Kidney (tissue), 14 donors: Measurements from ENCODE around the gene ZNF33B. TPM values are rescaled to one million over a fixed set of nuclear protein-coding genes. Genes with fewer than 3 reads are reported as not detected.

Experiments used
- DNase-seq, 5 donors: peaks; one replicate each; pipeline ENCODE4 v3.0.0-alpha.2; 2013 to 2020
- FAIRE-seq: peaks from 2 replicates; lab custom pipeline; 2012; peaks lifted over from hg19 to GRCh38; lab: Jason Lieb, UNC
- H3K27ac ChIP-seq, 2 donors: one replicate each; pipeline ENCODE4 v1.7.0; 2013; ENCODE audit warnings: low read depth in 2 of 2, low read length in 2 of 2, inconsistent platforms in 1 of 2
- H3K27me3 ChIP-seq: one replicate; pipeline ENCODE4 v1.7.1; 2013; ENCODE audit warnings: low read length, inconsistent platforms; ENCODE audit not compliant: control insufficient read depth, insufficient read depth
- H3K36me3 ChIP-seq, 3 donors: one replicate each; pipeline versions ENCODE4 v1.7.0 to v1.7.1; 2013; ENCODE audit warnings: low read length in 3 of 3, control low read depth in 1 of 3, inconsistent platforms in 1 of 3; ENCODE audit not compliant: insufficient read depth in 3 of 3, control insufficient read depth in 2 of 3
- H3K4me1 ChIP-seq, 3 donors: one replicate each; pipeline versions ENCODE4 v1.7.0 to v1.7.1; 2013; ENCODE audit warnings: low read length in 3 of 3, inconsistent platforms in 1 of 3, low read depth in 1 of 3; ENCODE audit not compliant: control insufficient read depth in 2 of 3, insufficient read depth in 2 of 3
- H3K4me3 ChIP-seq, 3 donors: one replicate each; pipeline versions ENCODE4 v1.7.0 to v1.8.1; 2013; ENCODE audit warnings: low read length in 3 of 3, control low read depth in 1 of 3, inconsistent platforms in 1 of 3
- H3K9ac ChIP-seq, 3 donors: one replicate each; pipeline versions ENCODE4 v1.7.0 to v1.7.1; 2013; ENCODE audit warnings: low read length in 3 of 3, control low read depth in 1 of 3, inconsistent platforms in 1 of 3
- H3K9me3 ChIP-seq, 3 donors: one replicate each; pipeline versions ENCODE4 v1.7.0 to v1.7.1; 2013; ENCODE audit warnings: low read length in 3 of 3, control low read depth in 1 of 3, inconsistent platforms in 1 of 3; ENCODE audit not compliant: control insufficient read depth in 2 of 3, insufficient read depth in 1 of 3
- intact Hi-C: fragments of 100-400 bp; cut with DNase I; formaldehyde crosslinking; loops from one replicate; pipeline ENCODE4 v1.11.1; 2022
- polyA plus RNA-seq: library from polyadenylated mRNA; stranded (reverse); fragments of 350-450 nt; fragmentation: Illumina TruSeq; extraction: RNeasy Lipid Tissue Mini Kit (QIAGEN cat#74804); gene quantifications from one replicate; pipeline ENCODE4 v1.2.3, GENCODE V29; 2014; ENCODE audit warnings: low read depth, low replicate concordance; ENCODE audit not compliant: insufficient read depth
- total RNA-seq: library from RNA; stranded (reverse); fragmentation: NEBNext Ultra II Directional; extraction: Animal tissue kit (Norgen Biotek cat#: 25700); gene quantifications from one replicate; pipeline ENCODE4 v1.2.1, GENCODE V29; 2021
- TF ChIP-seq, protein P1 (sequence below): IDR thresholded peaks from 3 replicates; pipeline ENCODE4 v1.5.1; 2012; ENCODE audit warnings: mild to moderate bottlenecking, moderate library complexity, borderline replicate concordance; ENCODE audit not compliant: insufficient read depth; ENCODE audit errors: extremely low read depth
- donor health status: control.
- donor health status: control.
- donor health status: control.
- donor health status: control.
- donor health status: control.
- donor health status: DM: yes; HTN: yes; CAD: no.
- donor health status: Normal renal cell carcinoma (clear cell type).

ZNF33B gene
- total and polyA plus RNA-seq, 2 donors from 2014 or later, result 15.5 to 47.0 TPM

DNA sequence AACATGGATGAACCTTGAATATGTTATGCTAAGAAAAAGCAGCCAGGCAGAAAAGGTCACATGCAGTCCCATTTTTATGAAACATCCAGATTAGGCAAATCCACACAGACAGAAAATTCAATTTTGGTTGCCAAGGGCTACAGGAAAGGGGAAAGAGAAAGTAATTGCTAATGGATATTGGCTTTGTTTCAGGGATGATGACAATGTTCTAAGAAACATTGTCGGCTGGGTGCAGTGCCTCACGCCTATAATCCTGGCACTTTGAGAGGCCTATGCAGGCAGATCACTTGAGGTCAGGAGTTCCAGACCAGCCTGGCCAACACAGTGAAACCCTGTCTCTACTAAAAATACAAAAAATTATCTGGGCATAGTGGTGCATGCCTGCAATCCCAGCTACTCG, 23.0 kb downstream of the ZNF33B start:
- FAIRE-seq (no peak), DNase-seq (no peak)
- H3K27ac ChIP-seq, result no peak overlapping the region
- intact Hi-C loops, result no loop called here
- peaks cover 4 to 11% (median 6%) of the 10 kb centered on the region in 3 donors for H3K36me3 ChIP-seq
- no peak overlapping the region for H3K9ac ChIP-seq
- no peaks in the 10 kb centered on the region for H3K9me3 ChIP-seq
- H3K27me3 ChIP-seq, result no peaks in the 10 kb centered on the region
- no peaks in the 10 kb centered on the region for H3K4me1 ChIP-seq
- TF ChIP-seq, protein P1, sequence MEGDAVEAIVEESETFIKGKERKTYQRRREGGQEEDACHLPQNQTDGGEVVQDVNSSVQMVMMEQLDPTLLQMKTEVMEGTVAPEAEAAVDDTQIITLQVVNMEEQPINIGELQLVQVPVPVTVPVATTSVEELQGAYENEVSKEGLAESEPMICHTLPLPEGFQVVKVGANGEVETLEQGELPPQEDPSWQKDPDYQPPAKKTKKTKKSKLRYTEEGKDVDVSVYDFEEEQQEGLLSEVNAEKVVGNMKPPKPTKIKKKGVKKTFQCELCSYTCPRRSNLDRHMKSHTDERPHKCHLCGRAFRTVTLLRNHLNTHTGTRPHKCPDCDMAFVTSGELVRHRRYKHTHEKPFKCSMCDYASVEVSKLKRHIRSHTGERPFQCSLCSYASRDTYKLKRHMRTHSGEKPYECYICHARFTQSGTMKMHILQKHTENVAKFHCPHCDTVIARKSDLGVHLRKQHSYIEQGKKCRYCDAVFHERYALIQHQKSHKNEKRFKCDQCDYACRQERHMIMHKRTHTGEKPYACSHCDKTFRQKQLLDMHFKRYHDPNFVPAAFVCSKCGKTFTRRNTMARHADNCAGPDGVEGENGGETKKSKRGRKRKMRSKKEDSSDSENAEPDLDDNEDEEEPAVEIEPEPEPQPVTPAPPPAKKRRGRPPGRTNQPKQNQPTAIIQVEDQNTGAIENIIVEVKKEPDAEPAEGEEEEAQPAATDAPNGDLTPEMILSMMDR, result no peak
- H3K4me3 ChIP-seq, result no peak overlapping the region

DNA sequence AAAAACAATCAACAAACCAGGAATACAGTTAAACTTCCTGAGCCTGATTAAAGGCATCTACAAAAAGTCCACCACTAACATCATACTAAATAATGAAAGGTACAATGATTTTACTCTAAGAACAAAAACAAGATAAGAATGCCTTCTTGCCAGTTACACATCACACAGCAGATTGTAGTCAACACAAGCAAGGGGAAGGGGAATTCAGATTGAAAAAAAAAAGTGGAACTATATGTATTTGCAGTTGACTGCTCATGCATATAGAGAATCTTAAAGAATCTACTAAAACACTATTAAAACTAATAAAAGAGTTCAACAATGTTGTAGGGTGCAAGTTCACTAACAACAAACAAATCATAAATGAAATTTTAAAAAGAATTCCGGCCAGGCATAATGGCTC, 28.5 kb downstream of the ZNF33B start:
- intact Hi-C loops, result no loop called here
- Histone ChIP-seq H3K27ac (no peak overlapping the region), H3K27me3 (no peaks in the 10 kb centered on the region), H3K36me3 (peaks cover 0 to 8% (median 6%) of the 10 kb centered on the region in 3 donors), H3K4me3 (no peak overlapping the region), H3K9me3 (no peaks in the 10 kb centered on the region), H3K9ac (no peak overlapping the region), H3K4me1 (no peaks in the 10 kb centered on the region)
- DNase-seq (no peak), FAIRE-seq (no peak)
- TF ChIP-seq, protein P1, result no peak

DNA sequence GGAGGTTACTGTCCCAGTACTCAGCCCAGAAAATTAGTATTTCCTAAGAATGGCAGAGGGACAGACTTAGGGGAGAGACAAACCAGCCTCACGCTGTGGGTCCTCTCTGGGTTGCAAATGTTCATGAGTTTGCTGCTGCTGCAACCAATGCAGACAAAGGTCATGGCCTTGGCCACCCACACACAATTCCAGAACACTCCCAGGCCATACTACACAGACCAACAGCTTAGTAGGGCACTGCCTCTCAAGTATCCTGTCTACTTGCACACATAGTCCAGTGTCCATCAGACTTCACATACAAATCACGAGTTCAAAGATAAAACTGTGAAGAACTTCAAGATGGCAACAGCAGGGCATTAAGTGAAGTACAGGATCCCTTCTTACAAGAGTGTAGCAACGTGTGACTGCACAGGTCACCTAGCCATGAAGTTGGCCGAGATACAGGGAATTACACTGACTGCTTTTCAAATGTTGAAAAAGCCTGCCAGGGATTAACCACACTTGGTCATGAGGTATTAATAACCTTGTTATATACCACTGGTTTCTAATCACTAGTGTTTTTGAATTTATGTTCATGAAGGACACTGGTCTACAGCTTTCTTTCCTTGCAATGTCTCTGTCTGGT, 40.0 kb downstream of the ZNF33B start:
- TF ChIP-seq, protein P1, result no peak
- no peak for DNase-seq
- Histone ChIP-seq H3K27me3 (no peaks in the 10 kb centered on the region), H3K36me3 (peaks cover 7 to 24% (median 21%) of the 10 kb centered on the region in 3 donors), H3K27ac (no peak overlapping the region), H3K9me3 (peaks cover 0 to 27% (median 10%) of the 10 kb centered on the region in 3 donors), H3K4me3 (no peak overlapping the region), H3K4me1 (no peaks in the 10 kb centered on the region), H3K9ac (no peak overlapping the region)
- no peak for FAIRE-seq
- intact Hi-C loops, result no loop called here
